ENCODE data around the gene MYO9A.

Gene MYO9A

GRCh38 chr15:71825021-71825730 lies 292.8 kb downstream of the MYO9A start:
- no peak for DNase-seq

GRCh38 chr15:71823801-71824200 lies 294.1 kb downstream of the MYO9A start:
- no peak for DNase-seq

GRCh38 chr15:71822890-71823630 lies 294.9 kb downstream of the MYO9A start:
- no peak for DNase-seq

GRCh38 chr15:71821547-71822129 lies 296.3 kb downstream of the MYO9A start:
- DNase-seq = no peak

GRCh38 chr15:71820127-71820526 lies 297.8 kb downstream of the MYO9A start:
- DNase-seq = no peak

GRCh38 chr15:71817351-71817750 lies 300.6 kb downstream of the MYO9A start:
- DNase-seq = no peak

GRCh38 chr15:71815301-71815700 lies 302.6 kb downstream of the MYO9A start:
- DNase-seq = no peak

- no peak for DNase-seq
Observed at GRCh38 chr15:71813723-71814470, 304.1 kb downstream of the MYO9A start.

GRCh38 chr15:71812966-71813722 lies 304.8 kb downstream of the MYO9A start:
- DNase-seq = no peak

GRCh38 chr15:71811752-71812735 lies 305.9 kb downstream of the MYO9A start:
- no peak for DNase-seq

- DNase-seq = no peak
Observed at GRCh38 chr15:71811036-71811736, 306.8 kb downstream of the MYO9A start.

GRCh38 chr15:71810256-71811035 lies 307.5 kb downstream of the MYO9A start, which contains the start of gene NR2E3:
Gene NR2E3 (plus strand): TSS chr15:71810554. CDS start chr15:71810744, 190 bp downstream.
- no peak for DNase-seq

- DNase-seq = no peak
Observed at GRCh38 chr15:71809346-71809745, 308.6 kb downstream of the MYO9A start.

GRCh38 chr15:71808311-71809020 lies 309.5 kb downstream of the MYO9A start:
- no peak for DNase-seq

GRCh38 chr15:71807691-71808091 lies 310.3 kb downstream of the MYO9A start:
- no peak for DNase-seq

GRCh38 chr15:71807125-71807629 lies 310.8 kb downstream of the MYO9A start:
- DNase-seq = no peak

GRCh38 chr15:71806452-71806931 lies 311.5 kb downstream of the MYO9A start:
- DNase-seq = no peak

- no peak for DNase-seq
Observed at GRCh38 chr15:71804695-71805470, 313.1 kb downstream of the MYO9A start.

All from activated CD4-positive, alpha-beta T cell treated with anti-CD3 and anti-CD28 coated beads for 1 hour (primary cell).